Calu3 (cell line): Measurements from ENCODE around the gene S1PR2. TPM values are rescaled to one million over a fixed set of nuclear protein-coding genes. Genes with fewer than 3 reads are reported as not detected.

Experiments
- BruUV-seq: library from RNA; stranded (reverse); fragments of 400-500 nt; replicated peaks from 2 replicates; lab custom pipeline; 2021; lab: Mats Ljungman, UMichigan
- CTCF ChIA-PET: fragments of 300-600 bp; sonication (Branson Sonifier 250); formaldehyde crosslinking; loops from one replicate; lab custom pipeline; 2022; ENCODE audit warnings: antibody characterized with exemption; lab: Charles Lee
- DNase-seq: peaks from one replicate; pipeline ENCODE4 v3.0.0; 2022
- H3K27ac Mint-ChIP-seq: one replicate; pipeline ENCODE4 v1.8.0; 2022; ENCODE audit warnings: mixed read lengths; ENCODE audit not compliant: unreplicated experiment
- H3K27me3 Mint-ChIP-seq: one replicate; pipeline ENCODE4 v1.8.0; 2022; ENCODE audit warnings: mixed read lengths; ENCODE audit not compliant: unreplicated experiment
- H3K36me3 Mint-ChIP-seq: one replicate; pipeline ENCODE4 v1.8.0; 2022; ENCODE audit warnings: mild to moderate bottlenecking, moderate library complexity, mixed read lengths; ENCODE audit not compliant: insufficient read depth, unreplicated experiment
- H3K4me1 Mint-ChIP-seq: one replicate; pipeline ENCODE4 v1.8.0; 2022; ENCODE audit warnings: mild to moderate bottlenecking, low read depth, mixed read lengths; ENCODE audit not compliant: unreplicated experiment
- H3K4me3 Mint-ChIP-seq: one replicate; pipeline ENCODE4 v1.8.0; 2022; ENCODE audit warnings: mild to moderate bottlenecking, low read depth, moderate library complexity, mixed read lengths; ENCODE audit not compliant: unreplicated experiment
- H3K9me3 Mint-ChIP-seq: one replicate; pipeline ENCODE4 v1.8.0; 2022; ENCODE audit warnings: low read depth, mixed read lengths; ENCODE audit not compliant: unreplicated experiment
- intact Hi-C: fragments of 100-400 bp; cut with micrococcal nuclease; formaldehyde crosslinking; loops from one replicate; pipeline ENCODE4 v1.10.0; 2022; ENCODE audit not compliant: unreplicated experiment
- total RNA-seq: library from RNA; stranded (reverse); gene quantifications from 2 replicates; pipeline ENCODE4 v1.2.3, GENCODE V29; 2022
- TF ChIP-seq, protein P1 (sequence below): fragments of 200-600 bp; IDR thresholded peaks from one replicate; pipeline ENCODE4 v1.8.0; 2022; ENCODE audit warnings: antibody characterized with exemption; ENCODE audit not compliant: unreplicated experiment

Gene S1PR2
- total RNA-seq, 1 experiment from 2014 or later = 4.8 TPM

DNA sequence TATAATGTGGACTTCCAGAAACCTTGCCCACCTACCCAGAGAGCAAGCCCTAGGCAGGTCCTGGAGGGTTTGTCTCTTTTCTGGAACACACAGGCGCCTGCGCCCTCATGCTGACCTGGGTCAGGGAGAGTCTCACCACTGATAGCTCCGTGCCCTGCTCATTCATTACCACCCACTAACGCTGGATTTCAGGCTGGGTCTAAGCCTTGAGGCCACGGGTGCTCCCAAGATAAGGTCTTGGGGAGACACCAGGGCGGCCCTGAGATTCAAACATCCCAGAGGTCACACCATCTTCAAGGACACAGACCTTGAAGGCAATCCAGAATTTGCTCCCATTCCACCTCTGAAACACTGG lies 5.1 kb downstream of the S1PR2 start:
- BruUV-seq = no TSS peak

GRCh38 chr19:10224337-10224736 lies 6.8 kb downstream of the S1PR2 start:
- no peak overlapping the region for H3K4me3 Mint-ChIP-seq
- no peak overlapping the region for H3K27ac Mint-ChIP-seq
- no peaks in the 10 kb centered on the region for H3K36me3 Mint-ChIP-seq
- BruUV-seq = no TSS peak
- CTCF ChIA-PET = no interaction called here
- intact Hi-C loops = no loop called here
- no peaks in the 10 kb centered on the region for H3K9me3 Mint-ChIP-seq
- TF ChIP-seq, protein P1, sequence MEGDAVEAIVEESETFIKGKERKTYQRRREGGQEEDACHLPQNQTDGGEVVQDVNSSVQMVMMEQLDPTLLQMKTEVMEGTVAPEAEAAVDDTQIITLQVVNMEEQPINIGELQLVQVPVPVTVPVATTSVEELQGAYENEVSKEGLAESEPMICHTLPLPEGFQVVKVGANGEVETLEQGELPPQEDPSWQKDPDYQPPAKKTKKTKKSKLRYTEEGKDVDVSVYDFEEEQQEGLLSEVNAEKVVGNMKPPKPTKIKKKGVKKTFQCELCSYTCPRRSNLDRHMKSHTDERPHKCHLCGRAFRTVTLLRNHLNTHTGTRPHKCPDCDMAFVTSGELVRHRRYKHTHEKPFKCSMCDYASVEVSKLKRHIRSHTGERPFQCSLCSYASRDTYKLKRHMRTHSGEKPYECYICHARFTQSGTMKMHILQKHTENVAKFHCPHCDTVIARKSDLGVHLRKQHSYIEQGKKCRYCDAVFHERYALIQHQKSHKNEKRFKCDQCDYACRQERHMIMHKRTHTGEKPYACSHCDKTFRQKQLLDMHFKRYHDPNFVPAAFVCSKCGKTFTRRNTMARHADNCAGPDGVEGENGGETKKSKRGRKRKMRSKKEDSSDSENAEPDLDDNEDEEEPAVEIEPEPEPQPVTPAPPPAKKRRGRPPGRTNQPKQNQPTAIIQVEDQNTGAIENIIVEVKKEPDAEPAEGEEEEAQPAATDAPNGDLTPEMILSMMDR = no peak
- H3K27me3 Mint-ChIP-seq = no peaks in the 10 kb centered on the region
- H3K4me1 Mint-ChIP-seq = no peaks in the 10 kb centered on the region
- DNase-seq = no peak

More for the DNA sequence above, 5.1 kb downstream of the S1PR2 start:
- Mint-ChIP-seq H3K4me1 (no peaks in the 10 kb centered on the region), H3K9me3 (no peaks in the 10 kb centered on the region), H3K27me3 (no peaks in the 10 kb centered on the region), H3K27ac (no peak overlapping the region), H3K36me3 (peaks cover 15% of the 10 kb centered on the region), H3K4me3 (no peak overlapping the region)
- CTCF ChIA-PET = no interaction called here
- TF ChIP-seq, protein P1 = no peak
- intact Hi-C loops = no loop called here
- no peak for DNase-seq

DNA sequence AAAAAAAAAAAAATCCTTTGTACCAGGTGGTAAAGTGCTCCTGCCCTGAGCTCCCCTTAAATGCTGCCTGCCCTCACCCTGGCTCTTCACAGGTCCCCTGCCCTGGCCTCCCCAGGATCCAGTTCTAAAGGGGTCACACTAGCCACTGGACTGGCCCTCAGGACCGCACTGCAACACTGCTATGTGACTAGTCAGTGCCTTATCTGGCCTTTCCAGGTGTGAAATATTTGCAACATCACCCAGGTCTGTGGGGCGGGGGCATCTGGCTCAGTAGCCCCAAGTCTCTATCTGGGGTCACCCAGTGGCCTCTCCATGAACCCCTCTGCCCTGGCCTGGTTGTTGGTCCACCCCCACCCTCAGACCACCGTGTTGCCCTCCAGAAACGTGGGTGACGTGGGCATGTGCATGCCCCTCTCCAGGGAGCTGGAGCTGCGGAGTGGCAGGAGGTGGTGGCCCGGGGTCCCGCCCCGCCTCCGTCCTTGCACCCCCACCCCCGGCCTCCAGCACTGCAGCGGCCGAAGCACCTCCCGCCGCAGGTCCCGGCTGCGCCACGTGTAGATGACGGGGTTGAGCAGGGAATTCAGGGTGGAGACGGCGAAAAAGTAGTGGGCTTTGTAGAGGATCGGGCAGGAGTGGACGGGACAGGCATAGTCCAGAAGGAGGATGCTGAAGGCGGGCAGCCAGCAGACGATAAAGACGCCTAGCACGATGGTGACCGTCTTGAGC lies 7.5 kb downstream of the S1PR2 start:
- TF ChIP-seq, protein P1 = no peak
- intact Hi-C loops = no loop called here
- Mint-ChIP-seq H3K4me3 (no peak overlapping the region), H3K4me1 (no peaks in the 10 kb centered on the region), H3K27ac (no peak overlapping the region), H3K36me3 (no peaks in the 10 kb centered on the region), H3K9me3 (no peaks in the 10 kb centered on the region), H3K27me3 (no peaks in the 10 kb centered on the region)
- no TSS peak for BruUV-seq
- CTCF ChIA-PET = no interaction called here
- DNase-seq = no peak

GRCh38 chr19:10222201-10222890 lies 8.8 kb downstream of the S1PR2 start:
- H3K27ac Mint-ChIP-seq = no peak overlapping the region
- intact Hi-C loops = no loop called here
- no peaks in the 10 kb centered on the region for H3K27me3 Mint-ChIP-seq
- H3K36me3 Mint-ChIP-seq = no peaks in the 10 kb centered on the region
- no peaks in the 10 kb centered on the region for H3K9me3 Mint-ChIP-seq
- no peak for DNase-seq
- CTCF ChIA-PET = no interaction called here
- H3K4me3 Mint-ChIP-seq = no peak overlapping the region
- no TSS peak for BruUV-seq
- H3K4me1 Mint-ChIP-seq = no peaks in the 10 kb centered on the region
- TF ChIP-seq, protein P1 = no peak
